Ectodermal cell (in vitro differentiated cells): ENCODE results near the gene C18orf54.

Experiments
- H3K27ac ChIP-seq: 2 replicates; pipeline ENCODE4 v1.7.0; 2013; ENCODE audit warnings: mild to moderate bottlenecking, low read depth, low read length; ENCODE audit not compliant: insufficient read depth, poor library complexity, severe bottlenecking
- H3K27me3 ChIP-seq: 2 replicates; pipeline ENCODE4 v1.7.0; 2013; ENCODE audit warnings: mild to moderate bottlenecking, low read length; ENCODE audit not compliant: insufficient read depth, control insufficient read depth, poor library complexity, severe bottlenecking
- H3K36me3 ChIP-seq: one replicate; pipeline ENCODE4 v1.7.0; 2013; ENCODE audit warnings: low read length; ENCODE audit not compliant: control insufficient read depth, insufficient read depth
- H3K4me1 ChIP-seq: one replicate; pipeline ENCODE4 v1.7.0; 2013; ENCODE audit warnings: low read length; ENCODE audit not compliant: control insufficient read depth, insufficient read depth
- H3K4me3 ChIP-seq: 2 replicates; pipeline ENCODE4 v1.7.0; 2013; ENCODE audit warnings: low read depth, low read length, control low read depth; ENCODE audit not compliant: insufficient read depth
- H3K9me3 ChIP-seq: 2 replicates; pipeline ENCODE4 v1.7.0; 2013; ENCODE audit warnings: mild to moderate bottlenecking, low read length, moderate library complexity; ENCODE audit not compliant: control insufficient read depth
- WGBS, 2 experiments: methylation state at CpG; one replicate each; pipeline ENCODE4 v1.1.7; 2013; ENCODE audit warnings: missing lambda C conversion rate in 2 of 2; 5-methylcytosine and 5-hydroxymethylcytosine counted together

The C18orf54 gene

DNA sequence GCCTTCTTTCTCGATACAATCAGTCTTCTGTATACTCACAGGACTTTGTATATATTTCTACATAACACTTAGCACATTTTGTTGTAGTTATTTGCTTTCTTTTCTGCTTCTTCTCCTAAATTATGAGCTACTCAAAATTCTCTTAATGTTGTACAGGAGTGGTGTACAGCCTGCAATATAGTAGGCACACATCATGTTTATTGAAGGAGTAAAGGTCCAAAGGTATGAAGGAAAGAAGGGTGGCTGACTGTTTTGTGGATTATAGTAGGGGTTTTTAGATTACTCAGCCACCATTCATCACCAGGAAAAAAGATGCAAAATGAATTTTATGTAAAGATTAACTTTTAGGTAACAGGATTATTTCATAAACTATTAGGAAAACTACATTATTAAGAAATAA is 54.1 kb downstream of the C18orf54 start:
- WGBS, 2 experiments: 81% methylated on average over 1 of the region's 1 CpG; no CpG with 5 or more reads in 1 of the 2 experiments
- Histone ChIP-seq H3K4me1 (no peaks in the 10 kb centered on the region), H3K36me3 (no peaks in the 10 kb centered on the region), H3K27ac (no peak overlapping the region), H3K4me3 (no peak overlapping the region), H3K9me3 (no peaks in the 10 kb centered on the region), H3K27me3 (no peaks in the 10 kb centered on the region)

DNA sequence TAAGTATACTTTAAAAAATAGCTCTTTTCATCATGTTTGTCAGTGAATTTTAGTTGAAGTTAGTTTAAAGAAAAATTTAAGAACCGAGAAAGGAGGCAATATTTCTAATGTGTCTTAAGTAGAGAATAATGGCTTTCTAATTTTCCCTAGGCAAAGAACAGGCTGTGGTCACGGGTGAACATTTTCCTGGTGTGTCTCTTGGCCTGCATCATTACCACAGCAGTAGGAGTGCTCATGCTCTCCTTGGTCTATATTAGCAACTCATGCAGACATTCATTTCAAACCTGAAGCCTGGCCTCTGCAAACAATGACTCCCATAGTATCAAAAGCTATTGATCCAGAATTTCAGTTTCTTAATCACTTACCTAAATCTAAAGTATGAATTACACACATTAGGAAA is 57.4 kb downstream of the C18orf54 start:
- Histone ChIP-seq H3K4me3 (no peak overlapping the region), H3K27me3 (no peaks in the 10 kb centered on the region), H3K9me3 (no peaks in the 10 kb centered on the region), H3K4me1 (no peaks in the 10 kb centered on the region), H3K27ac (no peak overlapping the region), H3K36me3 (no peaks in the 10 kb centered on the region)
- 91 to 93% methylated on average over 2 of the region's 2 CpGs for WGBS, 2 experiments

DNA sequence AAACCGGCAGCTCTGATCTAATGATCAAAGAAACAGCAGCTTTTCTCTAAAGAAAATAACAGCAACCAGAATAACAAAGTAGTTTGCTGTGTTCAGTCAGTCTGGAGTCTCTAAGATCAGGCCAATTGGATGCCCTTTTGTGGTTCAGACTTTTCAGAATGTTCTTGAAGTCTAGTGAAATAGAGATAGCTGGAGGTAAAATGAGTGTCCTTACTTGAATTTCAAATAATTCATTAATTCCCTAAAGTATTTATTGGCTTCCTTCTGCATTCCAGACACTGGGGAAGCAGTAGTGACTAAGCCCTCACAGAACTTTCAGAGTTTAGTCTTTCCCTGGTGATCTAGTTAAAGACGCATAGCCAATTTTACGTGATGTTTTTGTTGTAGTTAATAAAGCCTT is 58.7 kb downstream of the C18orf54 start:
- Histone ChIP-seq H3K36me3 (no peaks in the 10 kb centered on the region), H3K9me3 (no peaks in the 10 kb centered on the region), H3K27me3 (no peaks in the 10 kb centered on the region), H3K4me1 (no peaks in the 10 kb centered on the region), H3K27ac (no peak overlapping the region), H3K4me3 (no peak overlapping the region)
- 76 to 86% methylated on average over 2 to 3 of the region's 3 CpGs for WGBS, 2 experiments

DNA sequence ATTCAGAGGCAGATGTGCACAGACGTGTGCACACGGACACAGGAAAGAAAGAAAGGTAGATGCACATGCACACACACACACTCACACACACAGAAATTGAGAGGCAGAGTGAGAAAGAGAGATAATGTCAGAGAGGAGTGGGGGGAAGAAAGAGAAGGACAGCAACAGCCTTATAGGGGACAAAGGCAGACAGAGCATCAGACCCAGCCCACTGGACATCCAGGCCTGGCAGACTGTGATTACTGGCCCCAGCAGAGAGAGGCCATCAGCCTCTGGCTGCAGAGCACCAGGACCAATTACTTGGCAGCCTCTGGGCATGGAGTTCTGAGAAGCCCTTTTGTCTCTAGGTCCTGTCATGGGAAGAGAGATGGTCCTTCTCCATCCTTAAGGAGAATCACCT is 66.1 kb downstream of the C18orf54 start:
- H3K27me3 ChIP-seq: no peaks in the 10 kb centered on the region
- no peak overlapping the region for H3K27ac ChIP-seq
- no peak overlapping the region for H3K4me3 ChIP-seq
- WGBS, 2 experiments: 39% methylated on average over 2 of the region's 2 CpGs; no CpG with 5 or more reads in 1 of the 2 experiments
- H3K36me3 ChIP-seq: no peaks in the 10 kb centered on the region
- no peaks in the 10 kb centered on the region for H3K4me1 ChIP-seq
- H3K9me3 ChIP-seq: no peaks in the 10 kb centered on the region

DNA sequence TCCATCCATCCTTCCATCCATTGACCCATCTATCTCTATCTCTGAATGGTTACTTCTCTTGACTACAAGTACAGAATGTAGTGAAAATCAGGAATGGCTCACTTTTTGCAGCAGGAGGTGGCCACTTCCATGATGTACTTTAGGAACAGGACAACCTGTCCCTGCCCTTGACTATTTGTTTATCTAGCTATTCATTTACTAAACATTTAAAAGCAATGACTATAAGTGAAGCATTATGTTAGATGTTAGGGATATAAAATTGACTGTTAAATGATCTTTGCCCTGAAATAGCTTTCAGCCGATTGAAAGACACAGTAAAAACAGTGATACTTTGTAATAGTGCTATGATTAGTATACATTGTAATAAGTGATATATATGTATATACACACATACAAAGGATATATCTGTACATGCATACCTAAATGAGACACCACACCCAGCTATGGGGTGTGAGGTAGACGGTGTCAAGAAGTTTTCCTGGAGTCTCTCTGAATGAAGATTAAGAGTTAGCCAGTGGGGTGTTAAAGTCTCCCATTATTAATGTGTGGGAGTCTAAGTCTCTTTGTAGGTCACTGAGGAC is 68.5 kb downstream of the C18orf54 start:
- Histone ChIP-seq H3K4me3 (no peak overlapping the region), H3K27me3 (no peaks in the 10 kb centered on the region), H3K4me1 (no peaks in the 10 kb centered on the region), H3K9me3 (no peaks in the 10 kb centered on the region), H3K27ac (no peak overlapping the region), H3K36me3 (no peaks in the 10 kb centered on the region)
- 90 to 100% methylated on average over 2 of the region's 2 CpGs for WGBS, 2 experiments
